Measurements from ENCODE around the gene MEIS3. TPM values are rescaled to one million over a fixed set of nuclear protein-coding genes. Genes with fewer than 3 reads are reported as not detected.
A peak's percentile ranks its signal among the peaks of the same experiment; 100 is the strongest.

Gene MEIS3
- total and polyA plus RNA-seq, 7 donors: 0.83 to 2.4 (median 1.6) TPM

DNA sequence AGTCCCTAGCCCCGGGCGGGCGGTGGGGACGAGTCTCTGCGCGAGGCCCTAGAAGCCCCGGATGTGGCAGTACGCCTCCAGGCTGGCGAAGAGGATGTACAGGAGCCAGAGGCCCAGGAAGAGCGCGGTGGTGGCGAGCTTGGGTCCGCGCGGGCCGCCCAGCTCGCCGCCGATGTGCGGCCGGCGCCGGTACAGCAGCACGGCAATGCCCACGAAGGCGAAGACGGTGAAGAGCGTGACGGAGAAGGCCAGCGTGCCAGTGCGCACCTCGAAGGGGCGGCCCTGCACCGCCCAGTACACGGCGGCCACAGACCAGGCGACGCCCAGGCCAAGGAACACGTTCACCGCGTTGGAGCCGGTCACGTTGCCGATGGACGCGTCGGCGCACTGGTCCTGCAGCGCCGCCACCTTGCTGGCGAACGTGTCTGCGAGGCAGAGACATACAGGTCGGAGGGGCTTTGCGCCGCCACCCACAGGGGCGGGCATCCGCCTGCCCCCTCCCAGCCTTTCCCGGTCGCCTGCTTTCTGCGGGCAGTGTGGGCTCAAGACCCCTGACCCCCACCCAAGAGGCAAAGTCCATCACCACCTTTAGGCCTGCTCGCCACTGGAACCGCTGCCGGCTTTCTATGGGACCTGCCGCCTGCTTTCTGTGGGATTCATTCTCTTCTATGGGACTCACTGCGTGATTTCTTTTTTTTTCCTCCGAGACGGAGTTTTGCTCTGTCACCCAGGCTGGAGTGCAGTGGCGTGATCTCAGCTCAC lies 10.9 kb upstream of the MEIS3 start:
- TF ChIP-seq, protein P1, sequence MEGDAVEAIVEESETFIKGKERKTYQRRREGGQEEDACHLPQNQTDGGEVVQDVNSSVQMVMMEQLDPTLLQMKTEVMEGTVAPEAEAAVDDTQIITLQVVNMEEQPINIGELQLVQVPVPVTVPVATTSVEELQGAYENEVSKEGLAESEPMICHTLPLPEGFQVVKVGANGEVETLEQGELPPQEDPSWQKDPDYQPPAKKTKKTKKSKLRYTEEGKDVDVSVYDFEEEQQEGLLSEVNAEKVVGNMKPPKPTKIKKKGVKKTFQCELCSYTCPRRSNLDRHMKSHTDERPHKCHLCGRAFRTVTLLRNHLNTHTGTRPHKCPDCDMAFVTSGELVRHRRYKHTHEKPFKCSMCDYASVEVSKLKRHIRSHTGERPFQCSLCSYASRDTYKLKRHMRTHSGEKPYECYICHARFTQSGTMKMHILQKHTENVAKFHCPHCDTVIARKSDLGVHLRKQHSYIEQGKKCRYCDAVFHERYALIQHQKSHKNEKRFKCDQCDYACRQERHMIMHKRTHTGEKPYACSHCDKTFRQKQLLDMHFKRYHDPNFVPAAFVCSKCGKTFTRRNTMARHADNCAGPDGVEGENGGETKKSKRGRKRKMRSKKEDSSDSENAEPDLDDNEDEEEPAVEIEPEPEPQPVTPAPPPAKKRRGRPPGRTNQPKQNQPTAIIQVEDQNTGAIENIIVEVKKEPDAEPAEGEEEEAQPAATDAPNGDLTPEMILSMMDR (IDR thresholded peaks at IDR 0.05): no peak
- ATAC-seq (peak; percentile 39 to 50 (median 46)), DNase-seq (no peak)
- peak overlapping the region; percentile 3 for H3K4me3 ChIP-seq
- H3K27me3 ChIP-seq (ENCODE audit: insufficient read depth in 3 of 3, low read length in 2 of 3): peaks cover 0 to 76% (median 18%) of the 10 kb centered on the region in 3 donors
- WGBS, 3 donors: 4 to 6% (median 5%) methylated on average over 62 to 69 of the region's 69 CpGs
- no peaks in the 10 kb centered on the region for H3K9me3 ChIP-seq
- no peaks in the 10 kb centered on the region for H3K36me3 ChIP-seq (ENCODE audit: insufficient read depth in 1 of 2, low read depth in 1 of 2)
- intact Hi-C loops (cut with DNase I): no loop called here
- H3K27ac ChIP-seq: no peak overlapping the region
- H3K4me1 ChIP-seq: peaks cover 7% of the 10 kb centered on the region

DNA sequence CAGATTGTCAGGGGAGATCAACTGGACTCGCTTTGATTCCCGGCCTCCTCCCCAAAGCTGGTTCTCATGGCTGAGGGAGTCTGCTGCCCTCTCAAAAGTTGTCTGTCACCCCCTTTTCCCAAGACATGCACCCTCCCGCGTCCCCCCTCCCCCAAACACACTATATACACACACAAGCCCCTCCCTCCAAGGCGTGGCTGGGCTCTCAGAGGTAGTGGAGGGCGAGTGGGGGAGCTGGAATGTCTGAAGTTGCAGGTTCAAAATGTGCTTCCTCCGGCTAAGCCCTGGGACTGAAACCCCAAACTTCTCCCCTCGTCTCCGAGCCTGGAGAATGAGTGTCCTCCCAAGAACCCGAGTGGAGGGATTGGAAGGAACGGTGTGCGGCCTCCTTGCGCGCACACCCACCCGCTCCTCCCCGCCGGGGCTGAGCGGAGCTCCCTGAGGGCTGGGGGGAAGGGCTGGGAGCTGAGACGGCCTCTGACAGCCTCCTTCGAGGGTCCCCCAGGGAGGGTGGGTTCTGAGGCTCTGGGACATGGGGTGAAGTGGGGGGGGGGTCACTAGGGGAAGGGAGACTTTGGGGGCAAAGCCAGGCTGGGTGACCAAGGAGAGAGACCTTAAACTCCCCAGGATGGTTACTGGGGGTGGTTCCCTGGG lies 9.9 kb upstream of the MEIS3 start:
- intact Hi-C loops (cut with DNase I): loop anchor here in 1 of 2 donors (10.0 kb wide), 1 partner anchor 134 kb away; no protein-coding TSS in a partner anchor
- Histone ChIP-seq H3K4me1 (peaks cover 7% of the 10 kb centered on the region), H3K36me3 (ENCODE audit: insufficient read depth in 1 of 2, low read depth in 1 of 2) (no peaks in the 10 kb centered on the region), H3K9me3 (no peaks in the 10 kb centered on the region), H3K27me3 (ENCODE audit: insufficient read depth in 3 of 3, low read length in 2 of 3) (peaks cover 0 to 85% (median 18%) of the 10 kb centered on the region in 3 donors), H3K27ac (no peak overlapping the region), H3K4me3 (no peak overlapping the region)
- no peak for ATAC-seq
- WGBS, 3 donors: 9 to 14% (median 13%) methylated on average over 15 to 20 of the region's 20 CpGs
- DNase-seq: no peak
- TF ChIP-seq, protein P1 (IDR thresholded peaks at IDR 0.05): no peak

DNA sequence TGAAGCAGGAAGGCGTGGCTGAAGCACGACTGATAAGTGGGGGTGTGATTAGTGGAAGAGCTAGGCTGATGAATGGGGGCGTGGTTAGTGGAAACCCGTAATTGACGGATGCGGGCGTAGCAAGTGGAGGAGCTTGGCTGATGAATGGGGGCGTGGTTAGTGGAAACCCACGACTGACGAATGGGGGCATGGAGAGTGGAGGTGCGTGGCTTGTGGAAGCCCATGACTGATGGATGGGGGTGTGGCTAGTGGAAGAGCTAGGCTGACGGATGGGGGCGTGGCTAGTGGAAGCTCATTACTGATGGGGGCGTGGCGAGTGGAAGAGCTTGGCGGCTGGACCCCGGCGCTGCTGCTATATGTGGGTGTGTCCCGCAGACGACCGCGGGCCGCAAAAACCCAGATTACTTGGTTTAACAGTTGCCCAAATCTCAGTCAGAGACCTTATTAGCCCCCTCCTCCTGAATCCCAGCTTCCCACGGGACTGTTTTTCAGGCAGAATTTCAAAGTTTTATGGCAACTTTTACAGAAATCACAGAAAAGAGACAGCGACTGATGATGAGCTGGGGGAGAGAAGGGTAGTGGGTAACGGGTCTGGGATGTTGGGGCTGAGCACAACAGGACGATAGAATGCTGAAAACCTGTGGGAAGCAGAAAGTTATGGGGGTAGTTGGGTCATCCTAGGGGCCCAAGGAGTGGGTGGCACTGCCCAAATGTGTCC lies 9.0 kb upstream of the MEIS3 start:
- ATAC-seq (peak; percentile 72 to 84 (median 78)), DNase-seq (peak; percentile 81 to 82)
- H3K9me3 ChIP-seq: no peaks in the 10 kb centered on the region
- H3K4me3 ChIP-seq: no peak overlapping the region
- TF ChIP-seq, protein P1 (IDR thresholded peaks at IDR 0.05): no peak
- intact Hi-C loops (cut with DNase I): loop anchor here in 1 of 2 donors (10.0 kb wide), 1 partner anchor 134 kb away; no protein-coding TSS in a partner anchor
- peaks cover 0 to 84% (median 23%) of the 10 kb centered on the region in 3 donors for H3K27me3 ChIP-seq (ENCODE audit: insufficient read depth in 3 of 3, low read length in 2 of 3)
- WGBS, 3 donors: 0 to 1% (median 1%) methylated on average over 27 of the region's 27 CpGs
- no peak overlapping the region for H3K27ac ChIP-seq
- H3K36me3 ChIP-seq (ENCODE audit: insufficient read depth in 1 of 2, low read depth in 1 of 2): no peaks in the 10 kb centered on the region
- H3K4me1 ChIP-seq: peaks cover 7% of the 10 kb centered on the region

DNA sequence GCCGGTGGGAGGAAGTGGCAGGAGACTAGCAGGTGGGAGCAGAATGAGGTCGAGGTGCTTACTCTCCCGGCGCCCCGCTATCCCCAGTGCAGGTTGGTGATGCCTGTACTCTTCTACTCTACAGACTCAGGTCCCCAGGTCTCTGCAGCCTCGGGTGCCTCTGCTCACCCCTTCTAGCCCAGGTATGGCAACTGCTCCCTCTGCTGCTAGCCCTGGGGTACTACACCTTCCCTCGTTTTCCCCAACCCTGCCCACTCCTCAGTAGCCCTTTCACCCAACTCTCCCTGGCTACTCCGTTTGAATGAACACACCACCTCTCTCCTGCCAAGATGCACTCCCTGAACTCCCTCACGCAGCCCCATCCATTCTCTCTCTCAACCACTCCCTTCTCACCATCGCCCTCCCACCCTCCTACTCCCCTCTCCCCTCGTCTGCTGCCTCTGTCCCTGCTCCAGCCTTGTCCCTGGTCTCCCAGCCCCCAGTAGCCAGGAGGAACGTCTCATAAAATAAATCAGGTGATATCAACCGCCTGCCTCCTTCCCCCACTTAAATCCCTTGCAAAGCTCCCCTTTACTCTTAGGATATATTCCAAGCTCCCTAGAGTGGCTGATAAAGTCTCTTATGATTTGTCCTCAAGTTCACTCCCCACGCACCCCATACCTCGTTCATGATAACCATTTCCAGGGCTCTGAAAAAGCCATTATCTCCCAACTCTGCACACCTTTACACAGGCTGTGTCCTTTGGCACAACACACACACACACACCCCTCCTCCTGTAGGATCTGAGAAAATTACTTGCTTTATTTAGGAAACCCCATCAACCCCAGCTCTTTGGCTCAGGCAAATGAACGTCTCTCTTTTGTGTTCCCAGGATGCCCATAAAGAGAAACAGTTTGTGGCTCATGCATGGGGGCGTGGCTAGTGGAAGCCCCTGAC lies 8.2 kb upstream of the MEIS3 start:
- no peak overlapping the region for H3K4me3 ChIP-seq
- no peak for DNase-seq
- H3K27ac ChIP-seq: no peak overlapping the region
- TF ChIP-seq, protein P1 (IDR thresholded peaks at IDR 0.05): peak; percentile 73
- 4 to 7% (median 5%) methylated on average over 17 of the region's 17 CpGs for WGBS, 3 donors
- peaks cover 0 to 84% (median 25%) of the 10 kb centered on the region in 3 donors for H3K27me3 ChIP-seq (ENCODE audit: insufficient read depth in 3 of 3, low read length in 2 of 3)
- H3K4me1 ChIP-seq: peaks cover 7% of the 10 kb centered on the region
- ATAC-seq: peak; percentile 70 to 80 (median 77)
- H3K9me3 ChIP-seq: no peaks in the 10 kb centered on the region
- intact Hi-C loops (cut with DNase I): loop anchor here in 1 of 2 donors (10.0 kb wide), 1 partner anchor 133 kb away; no protein-coding TSS in a partner anchor
- H3K36me3 ChIP-seq (ENCODE audit: insufficient read depth in 1 of 2, low read depth in 1 of 2): no peaks in the 10 kb centered on the region
